Sciatic nerve (tissue), 2 donors: ENCODE measurements around the gene ZNF3. TPM values are rescaled to one million over a fixed set of nuclear protein-coding genes. Genes with fewer than 3 reads are reported as not detected.
A peak's percentile ranks its signal among the peaks of the same experiment; 100 is the strongest.

Experiments
- ATAC-seq: fragments of 200-7000 bp; cut with Tn5 transposase; one replicate; pipeline ENCODE4 v1.9.1; 2020; ENCODE audit warnings: mild to moderate bottlenecking, moderate library complexity
- DNase-seq: peaks from one replicate; pipeline ENCODE4 v3.0.0-alpha.2; 2020; ENCODE audit warnings: low spot score
- intact Hi-C: fragments of 100-400 bp; cut with DNase I; formaldehyde crosslinking; loops from one replicate; pipeline ENCODE4 v1.14.2; 2022
- microRNA-seq: library from miRNA; unstranded; fragments of <30 nt; microRNA quantifications from one replicate; pipeline ENCODE4 v1.2.0, GENCODE V29; 2020
- total RNA-seq: library from RNA; stranded (reverse); fragmentation: NEBNext Ultra II Directional; extraction: Animal tissue kit (Norgen Biotek cat#: 25700); gene quantifications from one replicate; pipeline ENCODE4 v1.2.1, GENCODE V29; 2021
- donor health status: DM: no; HTN: no; CAD: no.
- donor health status: DM: no; HTN: no; CAD: no.

The ZNF3 gene
- total RNA-seq, 1 donor from 2014 or later = 25.3 TPM

DNA sequence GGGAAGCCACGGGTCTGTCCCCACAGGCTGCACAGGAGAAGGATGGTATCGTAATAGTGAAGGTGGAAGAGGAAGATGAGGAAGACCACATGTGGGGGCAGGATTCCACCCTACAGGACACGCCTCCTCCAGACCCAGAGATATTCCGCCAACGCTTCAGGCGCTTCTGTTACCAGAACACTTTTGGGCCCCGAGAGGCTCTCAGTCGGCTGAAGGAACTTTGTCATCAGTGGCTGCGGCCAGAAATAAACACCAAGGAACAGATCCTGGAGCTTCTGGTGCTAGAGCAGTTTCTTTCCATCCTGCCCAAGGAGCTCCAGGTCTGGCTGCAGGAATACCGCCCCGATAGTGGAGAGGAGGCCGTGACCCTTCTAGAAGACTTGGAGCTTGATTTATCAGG, 58.0 kb downstream of the ZNF3 start:
- DNase-seq = no peak
- no peak for ATAC-seq
- intact Hi-C loops = no loop called here

DNA sequence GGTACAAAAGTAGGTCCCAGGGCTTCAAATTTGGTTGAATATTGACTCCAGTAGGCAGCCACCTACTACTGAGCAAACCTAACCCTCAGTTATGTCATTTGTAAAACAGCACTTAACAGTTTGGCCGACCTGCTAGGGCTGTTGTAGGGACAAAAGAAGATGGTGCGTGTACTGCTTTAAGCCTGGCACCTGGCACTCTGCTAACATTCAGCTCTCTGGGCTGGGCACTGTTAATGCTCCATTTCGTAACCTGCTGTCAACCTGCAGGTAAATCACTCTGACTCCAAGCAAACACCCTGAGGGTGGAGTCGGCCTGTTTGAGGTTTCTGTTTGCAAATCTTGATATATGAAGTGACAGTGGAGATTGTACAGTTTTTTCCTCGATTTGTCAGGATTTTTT, 58.9 kb downstream of the ZNF3 start:
- ATAC-seq (no peak), DNase-seq (no peak)
- intact Hi-C loops = no loop called here

DNA sequence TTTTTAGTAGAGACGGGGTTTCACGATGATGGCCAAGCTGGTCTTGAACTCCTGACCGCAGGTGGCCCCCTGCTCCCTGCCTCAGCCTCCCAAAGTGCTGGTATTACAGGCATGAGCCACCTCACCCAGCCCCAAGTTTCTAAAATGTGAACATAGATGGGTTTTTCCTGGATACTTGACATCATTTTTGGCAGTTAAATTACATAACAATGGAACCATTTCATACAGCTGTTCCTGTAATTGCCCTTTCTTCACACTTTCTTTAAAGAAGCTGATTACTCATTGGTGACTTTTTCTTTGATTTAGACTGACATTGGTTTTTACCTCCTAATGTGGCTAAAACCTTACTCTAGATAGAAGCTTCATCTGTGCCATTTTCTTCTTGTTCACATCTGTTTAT, 60.2 kb downstream of the ZNF3 start:
- intact Hi-C loops = no loop called here
- DNase-seq = no peak
- no peak for ATAC-seq

Small RNAs within 50 kb of the gene (microRNA-seq; reads per million reads assigned to microRNA genes)
- 1,070 reads per million, percentile 82 among the genes with 10 or more reads in this experiment for gene MIR106B
- gene MIR25 = 460 reads per million, percentile 74 among the genes with 10 or more reads in this experiment
- 4,745 reads per million, percentile 93 among the genes with 10 or more reads in this experiment for gene MIR93

Other genes starting within 250 kb of the ZNF3 start
- not detected for gene OR2AE1, start 204.7 kb downstream of the ZNF3 start, total RNA-seq
- 32.1 TPM for gene TRIM4, start 162.2 kb downstream of the ZNF3 start, total RNA-seq
- 31.7 TPM for gene GJC3, start 152.1 kb downstream of the ZNF3 start, total RNA-seq
- gene AZGP1, start 105.7 kb downstream of the ZNF3 start, total RNA-seq = 120 TPM
- 96.9 TPM for gene ZKSCAN1, start 66.1 kb downstream of the ZNF3 start, total RNA-seq
- gene ZSCAN21, start 31.9 kb downstream of the ZNF3 start, total RNA-seq = 13.0 TPM
- 76.2 TPM for gene COPS6, start 7.2 kb upstream of the ZNF3 start, total RNA-seq
- gene MCM7, start 19.7 kb upstream of the ZNF3 start, total RNA-seq = 42.4 TPM
- 19.5 TPM for gene AP4M1, start 19.9 kb upstream of the ZNF3 start, total RNA-seq
- gene TAF6, start 37.6 kb upstream of the ZNF3 start, total RNA-seq = 30.6 TPM
- 21.1 TPM for gene CNPY4, start 37.9 kb upstream of the ZNF3 start, total RNA-seq
- gene MBLAC1, start 45.2 kb upstream of the ZNF3 start, total RNA-seq = 2.5 TPM
- 114 TPM for gene LAMTOR4, start 67.2 kb upstream of the ZNF3 start, total RNA-seq
- 15.4 TPM for gene TRAPPC14, start 77.0 kb upstream of the ZNF3 start, total RNA-seq
- gene GAL3ST4, start 86.9 kb upstream of the ZNF3 start, total RNA-seq = 10.8 TPM
- gene GPC2, start 95.7 kb upstream of the ZNF3 start, total RNA-seq = 2.7 TPM
- 11.0 TPM for gene STAG3, start 96.2 kb upstream of the ZNF3 start, total RNA-seq
- gene PVRIG, start 138.2 kb upstream of the ZNF3 start, total RNA-seq = 1.2 TPM
- gene SPDYE3, start 226.0 kb upstream of the ZNF3 start, total RNA-seq = not detected